ENCODE measurements around the gene KIF16B.
"Not testable (repeated sequence)": the region's sequence is repeated elsewhere in the genome, so short reads cannot be mapped to it uniquely, and the experiment has no call there.

Gene KIF16B

GRCh38 chr20:16260133-16260532, 313.1 kb downstream of the KIF16B start:
- not testable (repeated sequence) for DNase-seq

- no peak for DNase-seq
Observed at GRCh38 chr20:16258766-16259165, 314.5 kb downstream of the KIF16B start.

- DNase-seq: no peak
Observed at GRCh38 chr20:16257813-16258430, 315.3 kb downstream of the KIF16B start.

GRCh38 chr20:16257021-16257420, 316.2 kb downstream of the KIF16B start:
- no peak for DNase-seq

GRCh38 chr20:16246870-16247269, 326.4 kb downstream of the KIF16B start:
- DNase-seq: no peak

GRCh38 chr20:16246291-16246690, 327.0 kb downstream of the KIF16B start:
- DNase-seq: no peak

- no peak for DNase-seq
Observed at GRCh38 chr20:16245879-16246278, 327.4 kb downstream of the KIF16B start.

GRCh38 chr20:16244892-16245291, 328.4 kb downstream of the KIF16B start:
- DNase-seq: no peak

GRCh38 chr20:16243470-16243869, 329.8 kb downstream of the KIF16B start:
- peak in 18 of 51 donors; percentile 1 to 34 (median 6) for DNase-seq

- peak in 2 of 51 donors; percentile 8 to 10 for DNase-seq
Observed at GRCh38 chr20:16241911-16242310, 331.3 kb downstream of the KIF16B start.

- DNase-seq: no peak
Observed at GRCh38 chr20:16240355-16240754, 332.9 kb downstream of the KIF16B start.

- no peak for DNase-seq
Observed at GRCh38 chr20:16236589-16237241, 336.5 kb downstream of the KIF16B start.

- DNase-seq: no peak
Observed at GRCh38 chr20:16230402-16230801, 342.8 kb downstream of the KIF16B start.

- no peak for DNase-seq
Observed at GRCh38 chr20:16229813-16230212, 343.4 kb downstream of the KIF16B start.

- DNase-seq: no peak
Observed at GRCh38 chr20:16228722-16229121, 344.5 kb downstream of the KIF16B start.

- not testable (repeated sequence) for DNase-seq
Observed at GRCh38 chr20:16226961-16227360, 346.3 kb downstream of the KIF16B start.

GRCh38 chr20:16224836-16225235, 348.4 kb downstream of the KIF16B start:
- DNase-seq: no peak

GRCh38 chr20:16222859-16223411, 350.3 kb downstream of the KIF16B start:
- no peak for DNase-seq
